Stimulated activated CD4-positive, alpha-beta T cell treated with anti-CD3 and anti-CD28 coated beads, Interleukin-4, amount 100 ng/mL, for 24 hours (primary cell): ENCODE data around the gene KRT74.

Experiments
- DNase-seq: peaks from one replicate; pipeline ENCODE4 v3.0.0-alpha.2; 2020

KRT74 gene

GRCh38 chr12:52518574-52519386 lies 54.9 kb downstream of the KRT74 start:
- DNase-seq = no peak

- no peak for DNase-seq
These were observed 55.8 kb downstream of the KRT74 start for GRCh38 chr12:52517888-52518287.

- no peak for DNase-seq
These were observed 56.4 kb downstream of the KRT74 start for GRCh38 chr12:52517005-52517835.

- no peak for DNase-seq
These were observed 57.5 kb downstream of the KRT74 start for GRCh38 chr12:52515927-52516831.
